Activated CD4-positive, alpha-beta T cell treated with anti-CD3 and anti-CD28 coated beads, Interleukin-2, amount 10 ng/mL, durations not matched to agents 24 days and 14 days (primary cell): ENCODE results near the gene BTF3L4. TPM values are rescaled to one million over a fixed set of nuclear protein-coding genes. Genes with fewer than 3 reads are reported as not detected.
"Not testable (repeated sequence)": the region's sequence is repeated elsewhere in the genome, so short reads cannot be mapped to it uniquely, and the experiment has no call there.

Experiments used
- DNase-seq: peaks from one replicate; pipeline ENCODE4 v3.0.0; 2022
- H3K27ac Mint-ChIP-seq: one replicate; pipeline ENCODE4 v1.8.0; 2022; ENCODE audit warnings: mild to moderate bottlenecking, mixed read lengths
- H3K27me3 Mint-ChIP-seq: one replicate; pipeline ENCODE4 v1.8.0; 2022; ENCODE audit warnings: mixed read lengths
- H3K36me3 Mint-ChIP-seq: one replicate; pipeline ENCODE4 v1.8.0; 2022; ENCODE audit warnings: low read depth, mild to moderate bottlenecking, mixed read lengths
- H3K4me1 Mint-ChIP-seq: one replicate; pipeline ENCODE4 v1.8.0; 2021; ENCODE audit warnings: mixed read lengths
- H3K4me3 Mint-ChIP-seq: one replicate; pipeline ENCODE4 v1.8.0; 2022; ENCODE audit warnings: mild to moderate bottlenecking, moderate library complexity, mixed read lengths
- H3K9me3 Mint-ChIP-seq: one replicate; pipeline ENCODE4 v1.8.0; 2021; ENCODE audit warnings: mixed read lengths
- intact Hi-C: fragments of 100-400 bp; cut with micrococcal nuclease; formaldehyde crosslinking; loops from one replicate; pipeline ENCODE4 v1.15.1; 2023
- total RNA-seq: library from RNA; stranded (reverse); gene quantifications from 2 replicates; pipeline ENCODE4 v1.2.3, GENCODE V29; 2022

BTF3L4 gene
- total RNA-seq, 1 donor from 2014 or later, result 50.0 TPM

DNA sequence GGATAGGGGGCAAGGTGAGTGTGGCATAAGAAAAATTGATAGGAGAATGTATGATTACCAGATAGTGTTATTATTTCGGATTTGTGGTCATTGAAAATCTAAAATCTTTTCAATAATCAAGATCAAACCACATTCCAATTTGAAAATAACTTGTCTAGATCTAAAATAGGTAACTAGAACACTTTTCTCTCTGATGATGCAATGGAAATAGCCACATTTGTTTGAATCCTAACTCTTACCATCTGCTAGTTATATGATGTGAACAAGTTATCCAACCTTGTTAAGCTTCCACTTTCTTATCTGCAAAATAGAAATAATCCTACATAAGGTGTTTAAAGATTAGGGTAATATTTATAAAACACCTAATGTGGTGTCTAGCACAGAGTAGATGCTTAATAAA lies 3.8 kb downstream of the BTF3L4 start:
- Mint-ChIP-seq H3K27me3 (no peaks in the 10 kb centered on the region), H3K27ac (no peak overlapping the region), H3K9me3 (no peaks in the 10 kb centered on the region), H3K4me1 (peaks cover 36% of the 10 kb centered on the region), H3K36me3 (peaks cover 45% of the 10 kb centered on the region), H3K4me3 (no peak overlapping the region)
- DNase-seq, result no peak
- intact Hi-C loops, result loop anchor here (5.0 to 10.0 kb wide), 5 partner anchors 445 to 1267 kb away; partner anchors contain the start of genes ECHDC2, EPS15, LRP8 and OSBPL9

DNA sequence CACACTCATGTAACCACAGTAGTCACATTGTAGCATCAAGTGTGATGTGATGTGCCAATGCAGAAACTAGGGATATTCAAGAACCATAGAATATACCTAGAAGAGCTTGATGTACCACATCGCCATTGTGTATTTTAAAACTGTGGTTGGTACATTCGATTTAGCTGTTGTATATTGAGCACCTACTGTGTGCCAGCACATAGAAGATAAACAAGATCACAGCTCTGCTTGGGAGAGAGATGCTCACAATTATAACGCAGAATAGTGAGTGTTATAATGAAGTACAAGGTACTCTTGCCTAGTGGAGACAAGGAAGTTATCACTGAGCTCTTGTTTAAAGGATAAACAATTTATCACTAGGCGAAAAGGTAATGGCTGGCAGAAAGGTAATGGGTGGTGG lies 4.7 kb downstream of the BTF3L4 start:
- Mint-ChIP-seq H3K36me3 (peaks cover 46% of the 10 kb centered on the region), H3K27ac (no peak overlapping the region), H3K9me3 (no peaks in the 10 kb centered on the region), H3K4me3 (no peak overlapping the region), H3K27me3 (no peaks in the 10 kb centered on the region), H3K4me1 (peaks cover 35% of the 10 kb centered on the region)
- intact Hi-C loops, result no loop called here
- DNase-seq, result no peak

DNA sequence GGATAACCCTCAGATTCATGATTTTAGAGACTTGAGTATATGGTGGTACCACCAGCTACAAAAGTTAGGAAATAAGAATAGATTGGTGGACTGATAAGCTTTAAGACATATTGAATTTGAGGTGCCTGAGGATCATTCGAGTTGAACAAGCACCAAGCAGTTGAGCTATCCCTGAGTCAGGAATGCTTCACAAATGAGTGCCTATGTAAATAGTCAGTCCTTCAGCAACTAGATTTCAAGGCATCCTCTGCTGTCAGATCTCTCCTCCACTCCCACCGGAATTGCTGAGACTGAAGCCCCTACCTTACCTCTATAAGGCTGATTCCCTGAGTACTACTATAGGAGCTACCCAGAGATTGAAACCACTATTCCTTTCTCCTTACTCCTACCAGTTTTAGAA lies 7.1 kb downstream of the BTF3L4 start:
- H3K9me3 Mint-ChIP-seq, result no peaks in the 10 kb centered on the region
- H3K4me1 Mint-ChIP-seq, result peaks cover 22% of the 10 kb centered on the region
- no peaks in the 10 kb centered on the region for H3K27me3 Mint-ChIP-seq
- H3K36me3 Mint-ChIP-seq, result peaks cover 50% of the 10 kb centered on the region
- no peak overlapping the region for H3K27ac Mint-ChIP-seq
- intact Hi-C loops, result no loop called here
- no peak overlapping the region for H3K4me3 Mint-ChIP-seq
- DNase-seq, result no peak

DNA sequence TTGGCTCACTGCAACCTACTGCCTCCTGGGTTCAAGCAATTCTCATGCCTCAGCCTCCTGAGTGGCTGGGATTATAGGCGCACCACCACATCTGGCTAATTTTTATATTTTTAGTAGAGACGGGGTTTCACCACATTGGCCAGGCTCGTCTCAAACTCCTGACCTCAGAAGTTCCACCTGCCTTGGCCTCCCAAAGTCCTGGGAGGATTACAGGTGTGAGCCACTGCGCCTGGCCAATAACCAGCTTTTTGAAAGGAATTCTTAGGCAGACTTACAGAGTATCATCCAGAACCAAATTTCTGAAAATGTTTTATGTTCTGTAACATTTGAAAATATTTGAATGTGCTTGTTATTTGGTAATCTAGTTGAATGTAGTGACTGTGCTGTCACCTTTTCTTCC lies 14.6 kb downstream of the BTF3L4 start:
- Mint-ChIP-seq H3K4me3 (no peak overlapping the region), H3K4me1 (peaks cover 16% of the 10 kb centered on the region), H3K36me3 (peaks cover 25% of the 10 kb centered on the region), H3K27ac (no peak overlapping the region), H3K9me3 (no peaks in the 10 kb centered on the region), H3K27me3 (no peaks in the 10 kb centered on the region)
- intact Hi-C loops, result no loop called here
- DNase-seq, result no peak

DNA sequence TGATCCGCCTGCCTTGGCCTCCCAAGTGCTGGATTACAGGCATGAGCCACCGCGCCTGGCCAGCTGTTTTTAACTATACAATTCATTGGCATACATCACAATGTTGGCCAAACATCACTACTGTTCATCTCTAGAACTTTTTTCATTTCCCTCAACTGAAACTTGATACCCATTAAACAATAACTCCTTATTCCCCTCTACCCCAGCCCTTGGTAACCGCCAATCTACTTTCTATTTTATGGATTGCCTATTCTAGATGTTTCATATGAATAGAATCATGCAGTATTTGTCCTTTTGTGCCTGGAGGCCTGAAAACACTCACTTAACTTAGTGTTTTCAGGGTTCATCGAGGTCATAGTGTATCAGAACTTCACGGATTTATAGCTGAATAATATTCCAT lies 16.2 kb downstream of the BTF3L4 start:
- no peaks in the 10 kb centered on the region for H3K9me3 Mint-ChIP-seq
- H3K4me3 Mint-ChIP-seq, result no peak overlapping the region
- peaks cover 22% of the 10 kb centered on the region for H3K36me3 Mint-ChIP-seq
- intact Hi-C loops, result no loop called here
- H3K27ac Mint-ChIP-seq, result no peak overlapping the region
- DNase-seq, result no peak
- peaks cover 16% of the 10 kb centered on the region for H3K4me1 Mint-ChIP-seq
- H3K27me3 Mint-ChIP-seq, result no peaks in the 10 kb centered on the region

DNA sequence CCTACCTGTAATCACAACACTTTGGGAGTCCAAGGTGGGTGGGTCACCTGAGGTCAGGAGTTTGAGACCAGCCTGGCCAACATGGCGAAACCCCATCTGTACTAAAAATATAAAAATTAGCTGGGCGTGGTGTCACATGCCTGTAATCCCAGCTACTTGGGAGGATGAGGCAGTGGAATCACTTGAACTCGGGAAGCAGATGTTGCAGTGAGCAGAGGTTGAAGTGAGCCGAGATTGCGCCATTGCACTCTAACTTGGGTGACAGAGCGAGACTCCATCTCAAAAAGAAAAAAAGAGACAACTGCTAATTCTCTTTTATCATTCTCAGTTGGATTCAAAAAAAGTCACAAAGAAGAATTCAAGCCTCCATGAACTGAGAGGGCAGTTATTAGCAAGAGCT lies 21.2 kb downstream of the BTF3L4 start:
- H3K4me3 Mint-ChIP-seq, DNase-seq, H3K27me3 Mint-ChIP-seq, H3K9me3 Mint-ChIP-seq, H3K27ac Mint-ChIP-seq, H3K4me1 Mint-ChIP-seq, intact Hi-C loops: not testable (repeated sequence)
- H3K36me3 Mint-ChIP-seq, result peaks cover 12% of the 10 kb centered on the region

DNA sequence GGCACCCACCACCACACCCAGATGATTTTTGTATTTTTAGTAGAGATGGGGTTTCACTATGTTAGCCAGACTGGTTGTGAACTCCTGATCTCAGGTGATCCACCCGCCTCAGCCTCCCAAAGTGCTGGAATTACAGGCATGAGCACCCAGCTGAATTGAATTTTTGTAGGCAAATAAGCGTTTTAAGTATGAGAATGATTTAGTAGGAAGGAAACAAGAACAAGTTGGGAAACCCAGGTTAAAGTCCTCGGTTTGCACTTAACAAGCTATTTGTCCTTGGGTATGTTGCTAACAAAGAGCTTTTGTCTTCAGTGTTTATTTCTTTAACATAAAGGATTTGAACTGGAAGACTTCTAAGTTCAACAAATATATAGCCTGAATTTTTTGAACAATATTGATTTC lies 23.9 kb downstream of the BTF3L4 start:
- peaks cover 6% of the 10 kb centered on the region for H3K4me1 Mint-ChIP-seq
- H3K4me3 Mint-ChIP-seq, result no peak overlapping the region
- H3K27me3 Mint-ChIP-seq, result no peaks in the 10 kb centered on the region
- intact Hi-C loops, result no loop called here
- H3K36me3 Mint-ChIP-seq, result peaks cover 8% of the 10 kb centered on the region
- no peak overlapping the region for H3K27ac Mint-ChIP-seq
- no peaks in the 10 kb centered on the region for H3K9me3 Mint-ChIP-seq
- DNase-seq, result no peak

DNA sequence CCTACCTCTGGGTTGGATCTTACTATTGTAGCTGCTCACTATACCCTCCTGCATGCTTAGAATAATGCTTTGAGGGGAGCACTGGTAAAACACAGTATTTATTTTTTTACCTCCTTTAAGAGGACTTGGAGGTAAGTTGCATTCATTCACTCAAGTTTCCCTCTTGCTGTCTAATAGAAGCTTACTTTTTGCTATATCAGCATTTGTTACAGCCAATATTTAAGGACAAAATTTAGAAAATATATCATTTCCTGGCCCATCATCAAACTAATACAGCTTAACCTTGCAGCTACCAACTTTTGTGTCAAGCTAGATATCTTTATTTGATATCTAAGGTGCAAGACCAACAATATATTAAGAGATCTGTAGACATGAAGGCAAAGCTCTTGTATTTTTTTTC lies 31.8 kb downstream of the BTF3L4 start:
- H3K27ac Mint-ChIP-seq, H3K4me3 Mint-ChIP-seq, H3K4me1 Mint-ChIP-seq, H3K9me3 Mint-ChIP-seq, DNase-seq, intact Hi-C loops, H3K27me3 Mint-ChIP-seq: not testable (repeated sequence)
- H3K36me3 Mint-ChIP-seq, result peaks cover 40% of the 10 kb centered on the region

DNA sequence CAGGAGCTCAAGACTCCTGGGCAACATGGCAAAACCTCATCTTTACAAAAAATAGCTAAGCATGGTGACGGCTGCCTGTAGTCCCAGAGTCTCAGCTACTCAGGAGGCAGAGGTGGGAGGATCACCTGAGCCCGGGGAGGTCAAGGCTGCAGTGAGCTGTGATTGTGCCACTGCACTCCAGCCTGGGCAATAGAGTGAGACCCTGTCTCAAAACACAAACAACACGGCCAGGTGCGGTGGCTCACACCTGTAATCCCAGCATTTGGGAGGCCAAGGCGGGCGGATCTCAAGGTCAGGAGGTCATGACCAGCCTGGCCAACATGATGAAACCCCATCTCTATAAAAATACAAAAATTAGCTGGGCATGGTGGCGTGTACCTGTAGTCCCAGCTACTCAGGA lies 38.2 kb downstream of the BTF3L4 start:
- intact Hi-C loops, H3K9me3 Mint-ChIP-seq, H3K4me1 Mint-ChIP-seq, DNase-seq, H3K4me3 Mint-ChIP-seq, H3K27ac Mint-ChIP-seq, H3K27me3 Mint-ChIP-seq: not testable (repeated sequence)
- peaks cover 18% of the 10 kb centered on the region for H3K36me3 Mint-ChIP-seq

DNA sequence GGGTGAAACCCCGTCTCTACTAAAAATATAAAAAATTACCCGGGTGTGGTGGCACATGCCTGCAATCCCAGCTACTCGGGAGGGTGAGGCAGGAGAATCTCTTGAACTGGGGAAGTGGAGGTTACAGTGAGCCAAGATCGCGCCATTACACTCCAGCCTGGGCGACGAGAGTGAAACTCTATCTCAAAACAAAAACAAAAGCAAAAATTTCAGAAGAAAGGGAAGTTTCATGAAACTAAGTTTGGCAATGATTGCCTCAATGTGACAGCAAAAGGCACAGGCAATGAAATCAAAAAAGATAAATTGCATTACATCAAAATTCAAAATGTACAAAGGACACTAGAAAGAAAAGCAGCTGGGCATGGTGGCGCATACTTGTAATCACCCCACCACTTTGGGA lies 40.1 kb downstream of the BTF3L4 start:
- H3K36me3 Mint-ChIP-seq, result peaks cover 4% of the 10 kb centered on the region
- H3K9me3 Mint-ChIP-seq, result no peaks in the 10 kb centered on the region
- DNase-seq, result no peak
- H3K27ac Mint-ChIP-seq, result no peak overlapping the region
- H3K27me3 Mint-ChIP-seq, result peaks cover 3% of the 10 kb centered on the region
- H3K4me1 Mint-ChIP-seq, result no peaks in the 10 kb centered on the region
- intact Hi-C loops, result no loop called here
- H3K4me3 Mint-ChIP-seq, result no peak overlapping the region

DNA sequence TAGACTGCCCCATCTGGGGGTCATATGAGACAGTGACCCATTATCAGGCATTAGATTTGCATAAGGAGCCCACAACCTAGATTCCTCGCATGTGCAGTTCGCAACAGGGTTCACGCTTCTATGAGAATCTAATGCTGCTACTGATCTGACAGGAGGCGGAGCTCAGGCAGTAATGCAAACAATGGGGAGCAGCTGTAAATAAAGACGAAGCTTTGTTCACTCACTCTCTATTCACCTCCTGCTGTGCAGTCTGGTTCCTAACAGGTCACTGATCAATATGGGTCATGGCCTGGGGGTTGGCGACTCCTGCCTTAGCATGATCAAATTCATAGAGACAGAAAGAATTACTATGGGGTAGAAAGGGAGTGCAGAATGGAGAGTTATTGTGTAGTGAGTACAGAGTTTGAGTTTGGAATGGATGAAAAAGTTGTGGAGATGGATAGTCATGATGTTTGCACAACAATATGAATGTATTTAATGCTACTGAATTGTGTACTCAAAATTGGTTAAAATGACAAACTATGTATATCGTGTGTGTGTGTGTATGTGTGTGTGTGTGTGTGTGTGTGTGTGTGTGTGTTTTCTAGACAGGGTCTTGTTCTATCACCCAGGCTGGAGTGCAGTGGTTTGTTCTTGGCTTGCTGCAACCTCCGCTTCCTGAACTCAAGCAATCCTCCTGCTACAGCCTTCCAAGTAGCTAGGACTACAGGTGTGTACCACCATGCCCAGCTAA lies 42.2 kb downstream of the BTF3L4 start:
- Mint-ChIP-seq H3K36me3 (no peaks in the 10 kb centered on the region), H3K4me1 (peaks cover 9% of the 10 kb centered on the region), H3K9me3 (no peaks in the 10 kb centered on the region), H3K27ac (no peak overlapping the region), H3K27me3 (peaks cover 3% of the 10 kb centered on the region), H3K4me3 (no peak overlapping the region)
- DNase-seq, result no peak
- intact Hi-C loops, result no loop called here

DNA sequence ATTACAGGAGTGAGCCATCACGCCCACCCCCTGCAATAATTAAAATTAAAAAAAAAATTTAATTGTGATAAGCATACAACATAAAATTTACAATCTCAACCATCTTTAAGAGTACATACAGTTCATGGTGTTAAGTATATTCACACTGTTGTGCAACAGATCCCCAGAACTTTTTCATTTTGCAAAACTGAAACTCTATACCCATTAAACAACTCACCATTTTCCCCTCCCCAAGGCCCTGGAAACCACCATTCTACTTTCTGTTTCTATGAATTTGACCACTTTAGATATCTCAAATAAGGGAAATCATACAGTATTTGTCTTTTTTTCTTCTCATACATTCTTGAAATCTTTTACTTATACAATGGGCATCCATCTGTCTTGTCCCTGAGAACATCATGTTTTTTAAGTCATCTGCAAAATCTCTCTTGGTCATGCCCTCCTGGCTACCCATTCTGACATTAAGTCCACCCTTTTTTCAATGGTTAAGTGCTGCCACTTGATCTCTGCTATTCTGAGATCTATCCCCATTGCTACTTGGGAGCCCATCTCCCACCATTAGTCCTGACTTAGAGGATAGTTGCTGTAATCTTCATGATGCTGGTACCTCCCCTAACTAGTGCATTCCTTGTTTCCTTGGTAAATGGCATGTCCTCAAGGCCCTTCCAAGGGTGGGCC lies 46.4 kb downstream of the BTF3L4 start:
- H3K4me1 Mint-ChIP-seq, result peaks cover 9% of the 10 kb centered on the region
- intact Hi-C loops, result loop anchor here (1.0 kb wide), 1 partner anchor 37 kb away; no protein-coding TSS in a partner anchor
- no peak for DNase-seq
- H3K27me3 Mint-ChIP-seq, result peaks cover 3% of the 10 kb centered on the region
- no peak overlapping the region for H3K4me3 Mint-ChIP-seq
- no peaks in the 10 kb centered on the region for H3K36me3 Mint-ChIP-seq
- no peaks in the 10 kb centered on the region for H3K9me3 Mint-ChIP-seq
- no peak overlapping the region for H3K27ac Mint-ChIP-seq

DNA sequence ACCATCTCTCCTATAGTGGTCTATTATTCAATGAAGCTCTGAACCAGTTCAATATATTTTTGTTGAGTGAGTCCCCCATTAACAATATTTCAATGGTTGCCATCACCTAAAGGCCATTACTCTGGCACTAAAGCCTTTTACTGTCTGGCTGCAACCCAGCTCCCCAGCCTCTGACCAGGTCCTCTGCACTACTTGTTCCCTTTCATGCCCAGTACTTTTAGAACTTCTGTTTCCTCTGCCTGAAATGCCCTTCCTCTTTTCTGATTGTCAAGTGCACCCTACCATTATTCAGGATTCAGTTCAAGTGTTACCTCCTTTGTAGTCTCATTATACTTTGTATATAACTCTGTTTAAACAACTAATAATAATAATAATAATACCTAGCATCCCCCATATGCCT lies 55.4 kb downstream of the BTF3L4 start:
- DNase-seq, result no peak
- Mint-ChIP-seq H3K4me1 (no peaks in the 10 kb centered on the region), H3K36me3 (no peaks in the 10 kb centered on the region), H3K9me3 (no peaks in the 10 kb centered on the region), H3K27me3 (peaks cover 3% of the 10 kb centered on the region), H3K27ac (no peak overlapping the region), H3K4me3 (no peak overlapping the region)
- intact Hi-C loops, result no loop called here

DNA sequence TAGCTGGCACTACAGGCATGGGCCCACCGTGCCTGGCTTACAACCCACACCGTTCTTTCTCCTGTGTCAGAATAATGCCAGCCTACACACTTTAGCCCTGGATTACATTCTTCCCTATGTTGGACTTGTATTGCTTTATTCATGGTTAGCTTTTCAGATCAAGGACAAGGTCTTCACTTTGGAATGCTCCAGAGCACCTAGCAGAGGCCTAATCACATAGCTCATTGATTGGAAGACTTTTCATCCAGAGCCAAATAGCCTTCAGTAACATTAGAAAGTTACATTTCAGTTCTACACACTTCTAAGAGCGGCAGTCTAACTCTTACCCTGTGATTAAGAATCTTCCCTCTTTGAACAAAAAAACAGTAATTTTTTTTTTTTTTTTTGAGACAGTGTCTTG lies 56.4 kb downstream of the BTF3L4 start:
- Mint-ChIP-seq H3K27ac (no peak overlapping the region), H3K9me3 (no peaks in the 10 kb centered on the region), H3K4me3 (no peak overlapping the region), H3K36me3 (no peaks in the 10 kb centered on the region), H3K27me3 (peaks cover 3% of the 10 kb centered on the region), H3K4me1 (no peaks in the 10 kb centered on the region)
- intact Hi-C loops, result no loop called here
- no peak for DNase-seq
